HepG2 (cell line): ENCODE results near the gene ELP4. TPM values are rescaled to one million over a fixed set of nuclear protein-coding genes. Genes with fewer than 3 reads are reported as not detected.

Source experiments
- ATAC-seq: fragments of 200-7000 bp; cut with Tn5 transposase; 3 replicates; pipeline ENCODE4 v1.9.1; 2020; ENCODE audit warnings: mild to moderate bottlenecking, moderate library complexity
- BruUV-seq: library from RNA; stranded (reverse); fragments of 400-500 nt; replicated peaks from 2 replicates; lab custom pipeline; 2021; lab: Mats Ljungman, UMichigan
- CTCF ChIA-PET: fragments of 300-600 bp; formaldehyde crosslinking; extraction: SDS; loops from one replicate; lab custom pipeline; 2021; ENCODE audit warnings: low total read pairs, inconsistent platforms, low intra/inter-chr PET ratio; lab: Yijun Ruan, JAX
- POLR2A ChIA-PET: fragments of 350-600 bp; sonication (Branson Sonifier 250); formaldehyde crosslinking; loops from one replicate; lab custom pipeline; 2020; ENCODE audit warnings: antibody characterized with exemption, inconsistent platforms; lab: Yijun Ruan, JAX
- DNase-seq: peaks from one replicate; pipeline ENCODE4 v3.0.0-alpha.2; 2015; ENCODE audit warnings: low spot score
- FAIRE-seq: peaks from 3 replicates; lab custom pipeline; 2011; peaks lifted over from hg19 to GRCh38; lab: Jason Lieb, UNC
- H2AFZ ChIP-seq: one replicate; pipeline ENCODE4 v1.6.1; 2011; ENCODE audit warnings: low read length, inconsistent platforms
- H3K27ac ChIP-seq: fragments of 300-600 bp; 3 replicates; pipeline ENCODE4 v1.8.0; 2011; ENCODE audit warnings: mixed run types, mild to moderate bottlenecking, mixed read lengths, low read length, inconsistent platforms; ENCODE audit not compliant: insufficient read depth; ENCODE audit errors: extremely low read length
- H3K27me3 ChIP-seq, 2 experiments: fragments of 200-600 bp in 1 of 2; 2 replicates in 1 of 2; 3 replicates in 1 of 2; pipeline versions ENCODE4 v1.6.0 to v1.8.0; 2011; ENCODE audit warnings: low read length in 2 of 2, mild to moderate bottlenecking in 2 of 2, moderate library complexity in 2 of 2, inconsistent platforms in 1 of 2; ENCODE audit not compliant: insufficient read depth in 2 of 2, control insufficient read depth in 1 of 2
- H3K36me3 ChIP-seq, 2 experiments: fragments of 200-600 bp in 1 of 2; replicated peaks in 1 of 2; 2 replicates in 1 of 2; 3 replicates in 1 of 2; pipeline versions ENCODE4 v1.5.1 to v1.8.0; 2011; ENCODE audit warnings: low read length in 2 of 2, inconsistent platforms in 1 of 2; ENCODE audit not compliant: insufficient read depth in 2 of 2, control insufficient read depth in 1 of 2
- H3K4me1 ChIP-seq: 2 replicates; pipeline ENCODE4 v1.5.1; 2012; ENCODE audit warnings: low read length, inconsistent platforms; ENCODE audit not compliant: insufficient read depth
- H3K4me2 ChIP-seq: 2 replicates; pipeline ENCODE4 v1.6.0; 2011; ENCODE audit warnings: low read depth, low read length, inconsistent platforms
- H3K4me3 ChIP-seq, 3 experiments: fragments of 200-600 bp in 1 of 3; sonication (generic), shearing (Covaris generic) in 1 of 3; replicated peaks in 1 of 3; 2 replicates each; pipeline ENCODE4 v1.5.1; 2011 to 2016; ENCODE audit warnings: low read length in 3 of 3, inconsistent platforms in 2 of 3, low read depth in 2 of 3, mild to moderate bottlenecking in 2 of 3, control low read depth in 1 of 3, mixed read lengths in 1 of 3; ENCODE audit not compliant: insufficient read depth in 1 of 3
- H3K79me2 ChIP-seq: one replicate; pipeline ENCODE4 v1.6.1; 2011; ENCODE audit warnings: low read length, inconsistent platforms; ENCODE audit not compliant: insufficient read depth
- H3K9ac ChIP-seq: 2 replicates; pipeline ENCODE4 v1.6.0; 2011; ENCODE audit warnings: mild to moderate bottlenecking, low read depth, low read length, inconsistent platforms; ENCODE audit not compliant: insufficient read depth
- H3K9me3 ChIP-seq: 2 replicates; pipeline ENCODE4 v1.5.1; 2012; ENCODE audit warnings: mild to moderate bottlenecking, low read length
- H4K20me1 ChIP-seq: 2 replicates; pipeline ENCODE4 v1.6.0; 2011; ENCODE audit warnings: inconsistent platforms, mild to moderate bottlenecking, low read length, moderate library complexity; ENCODE audit not compliant: insufficient read depth
- RAD51 ChIP-seq: fragments of 450-650 bp; IDR thresholded peaks from 2 replicates; pipeline ENCODE4 v1.6.1; 2016; ENCODE audit warnings: borderline replicate concordance
- REST ChIP-seq, 2 experiments: IDR thresholded peaks; 2 replicates each; pipeline ENCODE4 v1.6.1; 2011 to 2012; ENCODE audit warnings: low read length in 2 of 2, borderline replicate concordance in 1 of 2, low read depth in 1 of 2, mild to moderate bottlenecking in 1 of 2, moderate library complexity in 1 of 2
- SETDB1 ChIP-seq: sonication (generic); formaldehyde crosslinking; IDR thresholded peaks from 2 replicates; pipeline ENCODE4 v1.5.1; 2020; ENCODE audit warnings: missing genetic modification reagents, mild to moderate bottlenecking, borderline replicate concordance
- ZNF367 ChIP-seq: sonication (generic); formaldehyde crosslinking; IDR thresholded peaks from 2 replicates; pipeline ENCODE4 v1.4.0; 2020; ENCODE audit warnings: missing genetic modification reagents, borderline replicate concordance
- ZNF441 ChIP-seq: sonication (generic); formaldehyde crosslinking; IDR thresholded peaks from 2 replicates; pipeline ENCODE4 v1.7.0; 2021; ENCODE audit warnings: missing genetic modification reagents, borderline replicate concordance
- ZNF550 ChIP-seq: sonication (generic); formaldehyde crosslinking; IDR thresholded peaks from 2 replicates; pipeline ENCODE4 v1.4.0; 2020; ENCODE audit warnings: mild to moderate bottlenecking, missing genetic modification reagents, borderline replicate concordance
- WGBS: methylation state at CpG from one replicate; pipeline ENCODE4 v1.1.6; 2017; ENCODE audit warnings: low lambda C conversion rate; 5-methylcytosine and 5-hydroxymethylcytosine counted together
- in situ Hi-C: cut with HindIII; loops from 2 replicates; pipeline ENCODE4 v1.10.0; 2017; ENCODE audit warnings: low pct_unique_long_range_greater_than_20kb; ENCODE audit not compliant: extremely low pct_ligation_motif_present
- intact Hi-C: fragments of 100-400 bp; cut with micrococcal nuclease; formaldehyde crosslinking; loops from one replicate; pipeline ENCODE4 v1.10.0; 2022; ENCODE audit not compliant: unreplicated experiment
- polyA plus RNA-seq, 8 experiments: library from polyadenylated mRNA; depleted of rRNA in 3 of 8; stranded (reverse) in 7 of 8; unstranded in 1 of 8; fragments of >200 nt; fragmentation: Illumina TruSeq in 4 of 8; extraction: Trizol in 4 of 8; gene quantifications; 2 replicates each; pipeline versions ENCODE4 v1.2.1 to v1.2.3, GENCODE V29; 2011 to 2016; ENCODE audit warnings: low read depth in 4 of 8, missing spikeins in 1 of 8, mixed read lengths in 1 of 8; ENCODE audit not compliant: insufficient read depth in 1 of 8
- total RNA-seq, 5 experiments: library from RNA; depleted of rRNA; stranded (reverse); fragments of >200 nt; fragmentation: Illumina TruSeq; extraction: Trizol; gene quantifications; 2 replicates each; pipeline ENCODE4 v1.2.3, GENCODE V29; 2016; ENCODE audit warnings: low read depth in 1 of 5
- TF ChIP-seq, protein P1 (sequence below): sonication (generic); formaldehyde crosslinking; IDR thresholded peaks from 2 replicates; pipeline ENCODE4 v1.5.0; 2020; ENCODE audit warnings: missing genetic modification reagents, mild to moderate bottlenecking, borderline replicate concordance

ELP4 gene
- total and polyA plus RNA-seq, 2 of the 13 experiments (the other 11 are each of a cell fraction or from before 2014, with no cell fraction given) = 12.8 to 19.1 TPM

- Histone ChIP-seq H3K27ac (no peak overlapping the region), H3K4me1 (no peaks in the 10 kb centered on the region), H2AFZ (no peak overlapping the region), H3K4me2 (no peak overlapping the region), H3K9me3 (no peaks in the 10 kb centered on the region), H3K36me3 (no peaks in the 10 kb centered on the region), H3K9ac (no peak overlapping the region), H4K20me1 (no peaks in the 10 kb centered on the region), H3K79me2 (no peaks in the 10 kb centered on the region), H3K27me3 (no peaks in the 10 kb centered on the region), H3K4me3 (no peak overlapping the region)
- WGBS = 90% methylated on average over 21 of the region's 21 CpGs
- TF ChIP-seq ZNF550 (no peak), RAD51 (no peak), SETDB1 (CRISPR knock-in tag) (no peak), REST (IDR thresholded peaks at IDR 0.05; ENCODE audit: borderline replicate concordance in 1 of 2, low read depth in 1 of 2, low read length in 2 of 2) (no peak), ZNF367 (CRISPR knock-in tag) (no peak), ZNF441 (CRISPR knock-in tag) (no peak)
- TF ChIP-seq, protein P1, sequence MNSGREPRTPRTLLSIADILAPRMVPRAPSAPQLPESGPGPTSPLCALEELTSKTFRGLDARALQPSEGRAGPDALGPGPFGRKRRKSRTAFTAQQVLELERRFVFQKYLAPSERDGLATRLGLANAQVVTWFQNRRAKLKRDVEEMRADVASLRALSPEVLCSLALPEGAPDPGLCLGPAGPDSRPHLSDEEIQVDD (CRISPR knock-in tag) = no peak
- BruUV-seq = no TSS peak
- ChIA-PET POLR2A (no interaction called here), CTCF (no interaction called here)
- ATAC-seq = no peak
- no peak for DNase-seq
- intact Hi-C loops = no loop called here
- in situ Hi-C loops = no loop called here
- no peak for FAIRE-seq
Observed at GRCh38 chr11:31798057-31798553, 288.5 kb downstream of the ELP4 start.
